Spleen (tissue), 11 donors: Measurements from ENCODE around the gene GRK4. TPM values are rescaled to one million over a fixed set of nuclear protein-coding genes. Genes with fewer than 3 reads are reported as not detected.
"Not testable (repeated sequence)": the region's sequence is repeated elsewhere in the genome, so short reads cannot be mapped to it uniquely, and the experiment has no call there.

Experiments used
- DNase-seq: peaks from one replicate; pipeline ENCODE4 v3.0.0-alpha.2; 2020
- H3K27ac ChIP-seq, 8 donors: fragments of 200-600 bp; sonication (generic) in 7 of 8; 1 replicate in 4 of 8; 2 replicates in 4 of 8; pipeline versions ENCODE4 v1.5.0 to v1.8.0; 2016 to 2021; ENCODE audit warnings: inconsistent platforms in 4 of 8, mild to moderate bottlenecking in 4 of 8, moderate library complexity in 1 of 8
- H3K27me3 ChIP-seq, 7 donors: fragments of 200-600 bp; sonication (generic) in 6 of 7; replicated peaks in 1 of 7; 1 replicate in 4 of 7; 2 replicates in 3 of 7; pipeline versions ENCODE4 v1.5.0 to v1.8.0; 2016 to 2021; ENCODE audit warnings: inconsistent platforms in 3 of 7, mild to moderate bottlenecking in 1 of 7
- H3K36me3 ChIP-seq, 6 donors: fragments of 200-600 bp; sonication (generic) in 5 of 6; 1 replicate in 4 of 6; 2 replicates in 2 of 6; pipeline versions ENCODE4 v1.5.0 to v1.8.0; 2016 to 2021; ENCODE audit warnings: inconsistent platforms in 2 of 6
- H3K4me1 ChIP-seq, 6 donors: fragments of 200-600 bp; sonication (generic) in 5 of 6; 1 replicate in 3 of 6; 2 replicates in 3 of 6; pipeline versions ENCODE4 v1.5.0 to v1.8.0; 2016 to 2021; ENCODE audit warnings: inconsistent platforms in 3 of 6
- H3K4me3 ChIP-seq, 8 donors: fragments of 200-600 bp; sonication (generic) in 7 of 8; 1 replicate in 4 of 8; 2 replicates in 4 of 8; pipeline versions ENCODE4 v1.5.0 to v1.8.0; 2016 to 2021; ENCODE audit warnings: inconsistent platforms in 4 of 8, mild to moderate bottlenecking in 4 of 8, moderate library complexity in 2 of 8
- H3K9me3 ChIP-seq, 8 donors: fragments of 200-600 bp; sonication (generic) in 7 of 8; 1 replicate in 4 of 8; 2 replicates in 4 of 8; pipeline versions ENCODE4 v1.5.0 to v1.8.0; 2016 to 2021; ENCODE audit warnings: inconsistent platforms in 4 of 8
- CTCF ChIP-seq, 11 experiments: fragments of 200-600 bp in 7 of 11; fragments of 450-650 bp in 4 of 11; sonication (generic) in 4 of 11; IDR thresholded peaks in 8 of 11; conservative IDR thresholded peaks in 3 of 11; 1 replicate in 7 of 11; 2 replicates in 4 of 11; pipeline versions ENCODE4 v1.4.0 to v1.8.0; 2016 to 2021; ENCODE audit warnings: antibody characterized with exemption in 11 of 11, inconsistent platforms in 4 of 11, mild to moderate bottlenecking in 1 of 11
- POLR2A ChIP-seq, 3 donors: fragments of 450-650 bp; IDR thresholded peaks; one replicate each; pipeline ENCODE4 v1.5.1; 2017; ENCODE audit warnings: antibody characterized with exemption in 3 of 3, mild to moderate bottlenecking in 1 of 3
- POLR2AphosphoS5 ChIP-seq, 3 donors: sonication (generic); formaldehyde crosslinking; IDR thresholded peaks; one replicate each; pipeline ENCODE4 v1.5.1; 2017; ENCODE audit warnings: antibody characterized with exemption in 3 of 3
- WGBS, 5 donors: extraction: QIAGEN DNeasy Blood & Tissue Kit in 3 of 5; methylation state at CpG; one replicate each; pipeline versions ENCODE4 v1.1.5 to v1.1.7; 2013 to 2018; 5-methylcytosine and 5-hydroxymethylcytosine counted together
- intact Hi-C: fragments of 100-400 bp; cut with DNase I; formaldehyde crosslinking; loops from one replicate; pipeline ENCODE4 v1.15.0; 2023; ENCODE audit warnings: low total_unique reads
- polyA plus RNA-seq, 3 donors: library from polyadenylated mRNA; stranded (reverse); fragments of 200-250 nt; gene quantifications; one replicate each; pipeline ENCODE4 v1.2.1, GENCODE V29; 2013
- total RNA-seq, 7 donors: library from RNA; depleted of rRNA in 3 of 7; stranded (reverse); fragments of >200 nt in 3 of 7; fragmentation: NEBNext Ultra II Directional in 4 of 7; extraction: Animal tissue kit (Norgen Biotek cat#: 25700) in 4 of 7; gene quantifications; one replicate each; pipeline versions ENCODE4 v1.1.0 to v1.2.1, GENCODE V29; 2016 to 2021
- donor health status: healthy with polysubstance abuse.
- donor health status: DM: no; HTN: no; CAD: no; lungs with moderate emphysema.
- donor health status: DM: no; HTN: no; CAD: no.
- donor health status: Bipolar disorder and iron deficiency.
- donor health status: healthy.
- donor health status: DM: no; HTN: no; CAD: no.
- donor health status: DM: yes; HTN: yes; CAD: no.

Gene GRK4
- total and polyA plus RNA-seq, 10 donors, result 1.0 to 4.3 (median 2.2) TPM

DNA sequence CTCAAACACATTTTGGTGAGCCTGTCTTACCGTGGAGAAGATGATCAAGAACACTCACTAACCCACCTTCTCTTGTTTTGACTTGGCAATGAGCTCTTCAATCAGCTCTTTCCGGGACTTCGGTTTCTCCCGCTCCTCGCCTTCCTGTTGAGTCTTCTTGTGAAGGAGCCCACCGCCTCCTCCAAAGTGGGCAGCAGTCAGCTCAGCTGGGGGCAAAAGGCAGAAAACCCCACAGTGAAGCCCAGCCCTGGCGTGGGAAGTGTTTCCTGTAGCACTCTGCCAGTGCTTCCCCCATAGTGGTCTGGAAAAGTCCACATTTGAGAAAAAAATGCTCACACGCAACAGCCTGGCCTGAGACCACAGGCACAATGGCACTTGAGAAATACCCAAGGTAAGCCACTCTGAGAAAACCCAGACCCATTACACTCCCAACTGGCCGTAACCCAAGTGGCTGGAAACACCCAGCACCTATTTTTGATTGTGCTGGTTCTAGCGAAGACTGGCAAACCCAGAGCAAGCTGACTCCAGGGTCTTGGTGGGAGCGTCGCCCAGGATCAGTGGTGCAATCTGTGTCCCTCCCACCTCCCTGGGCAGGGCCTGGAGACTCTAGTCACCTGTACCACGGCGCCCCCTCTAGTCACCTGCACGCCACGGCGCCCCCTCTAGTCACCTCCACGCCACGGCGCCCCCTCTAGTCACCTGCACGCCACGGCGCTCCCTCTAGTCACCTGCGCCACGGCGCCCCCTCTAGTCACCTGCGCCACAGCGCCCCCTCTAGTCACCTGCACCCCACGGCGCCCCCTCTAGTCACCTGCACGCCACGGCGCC is 8.8 kb upstream of the GRK4 start:
- peaks cover 0 to 29% (median 12%) of the 10 kb centered on the region in 6 donors for H3K4me1 ChIP-seq
- H3K36me3 ChIP-seq, result peaks cover 2 to 92% (median 79%) of the 10 kb centered on the region in 6 donors
- TF ChIP-seq CTCF (IDR thresholded peaks at IDR 0.05 in 8 of 11, conservative IDR thresholded peaks at IDR 0.05 in 3 of 11) (peak in 2 of 11 experiments; percentile 10 to 32), POLR2AphosphoS5 (IDR thresholded peaks at IDR 0.05) (no peak)
- no peak overlapping the region for H3K4me3 ChIP-seq
- peak; percentile 66 for DNase-seq
- no peaks in the 10 kb centered on the region for H3K27me3 ChIP-seq
- intact Hi-C loops, result no loop called here
- WGBS, 5 donors, result 69 to 81% (median 77%) methylated on average over 20 to 33 of the region's 33 CpGs
- H3K9me3 ChIP-seq, result no peaks in the 10 kb centered on the region
- peak overlapping the region in 5 of 8 donors; percentile 38 to 64 (median 52) for H3K27ac ChIP-seq

GRCh38 chr4:2955186-2956044 is 8.0 kb upstream of the GRK4 start:
- intact Hi-C loops, H3K27me3 ChIP-seq, H3K4me3 ChIP-seq, H3K9me3 ChIP-seq: not testable (repeated sequence)
- peak overlapping the region in 1 of 8 donors; percentile 45 for H3K27ac ChIP-seq
- peaks cover 0 to 37% (median 16%) of the 10 kb centered on the region in 6 donors for H3K4me1 ChIP-seq
- 92 to 97% (median 96%) methylated on average over 26 to 44 of the region's 44 CpGs for WGBS, 5 donors
- peaks cover 0 to 87% (median 70%) of the 10 kb centered on the region in 6 donors for H3K36me3 ChIP-seq
- peak; percentile 24 for DNase-seq
- TF ChIP-seq CTCF (IDR thresholded peaks at IDR 0.05 in 8 of 11, conservative IDR thresholded peaks at IDR 0.05 in 3 of 11), result peak in 2 of 11 experiments; percentile 1 to 21

- H3K27me3 ChIP-seq, result no peaks in the 10 kb centered on the region
- H3K4me3 ChIP-seq, result no peak overlapping the region
- no peaks in the 10 kb centered on the region for H3K9me3 ChIP-seq
- H3K4me1 ChIP-seq, result peaks cover 14 to 57% (median 37%) of the 10 kb centered on the region in 6 donors
- peak overlapping the region in 4 of 8 donors; percentile 8 to 36 (median 22) for H3K27ac ChIP-seq
- DNase-seq, result no peak
- 67 to 85% (median 74%) methylated on average over 9 of the region's 9 CpGs for WGBS, 5 donors
- H3K36me3 ChIP-seq, result peaks cover 0 to 57% (median 41%) of the 10 kb centered on the region in 6 donors
- intact Hi-C loops, result no loop called here
- TF ChIP-seq POLR2AphosphoS5 (IDR thresholded peaks at IDR 0.05) (no peak), POLR2A (IDR thresholded peaks at IDR 0.05) (no peak), CTCF (IDR thresholded peaks at IDR 0.05 in 8 of 11, conservative IDR thresholded peaks at IDR 0.05 in 3 of 11) (no peak)
These were observed 4.9 kb upstream of the GRK4 start for GRCh38 chr4:2958446-2958845.

DNA sequence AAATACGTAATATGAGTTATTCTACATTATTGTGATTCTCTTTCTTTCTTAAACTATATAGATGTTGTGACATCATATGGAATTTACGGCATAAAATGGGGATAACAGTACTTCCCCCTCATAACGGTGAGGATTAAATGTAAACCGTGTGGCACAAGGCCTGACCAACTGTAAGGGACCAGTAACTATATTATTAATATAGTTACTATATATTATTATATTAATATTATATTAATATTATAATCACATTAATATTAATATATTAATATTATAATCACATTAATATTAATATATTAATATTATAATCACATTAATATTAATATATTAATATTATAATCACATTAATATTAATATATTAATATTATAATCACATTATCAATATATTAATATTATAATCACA is 2.9 kb upstream of the GRK4 start:
- H3K9me3 ChIP-seq, DNase-seq, intact Hi-C loops, H3K4me3 ChIP-seq, H3K27me3 ChIP-seq: not testable (repeated sequence)
- Histone ChIP-seq H3K27ac (peak overlapping the region in 1 of 8 donors; percentile 17), H3K36me3 (peaks cover 0 to 40% (median 31%) of the 10 kb centered on the region in 6 donors), H3K4me1 (peaks cover 14 to 68% (median 46%) of the 10 kb centered on the region in 6 donors)
- 87 to 92% (median 89%) methylated on average over 4 of the region's 4 CpGs for WGBS, 5 donors
